Stimulated activated naive CD8-positive, alpha-beta T cell treated with anti-CD3 and anti-CD28 coated beads, Interleukin-15, Interleukin-2, amounts not matched to agents 100 ng/mL and 50 ng/mL, for 24 hours (primary cell): ENCODE measurements around the gene VSIR.

Experiments used
- H3K27ac Mint-ChIP-seq: one replicate; pipeline ENCODE4 v1.8.0; 2021; ENCODE audit warnings: mild to moderate bottlenecking, mixed read lengths
- H3K27me3 Mint-ChIP-seq: one replicate; pipeline ENCODE4 v1.8.0; 2021; ENCODE audit warnings: mixed read lengths
- H3K36me3 Mint-ChIP-seq: one replicate; pipeline ENCODE4 v1.8.0; 2021; ENCODE audit warnings: low read depth, mixed read lengths
- H3K4me1 Mint-ChIP-seq: one replicate; pipeline ENCODE4 v1.8.0; 2021; ENCODE audit warnings: low read depth, mixed read lengths
- H3K4me3 Mint-ChIP-seq: one replicate; pipeline ENCODE4 v1.8.0; 2021; ENCODE audit warnings: mild to moderate bottlenecking, mixed read lengths
- H3K9me3 Mint-ChIP-seq: one replicate; pipeline ENCODE4 v1.8.0; 2021; ENCODE audit warnings: mixed read lengths

Gene VSIR

GRCh38 chr10:71743089-71743838, 30.1 kb downstream of the VSIR start:
- H3K36me3 Mint-ChIP-seq = peaks cover 15% of the 10 kb centered on the region
- peak overlapping the region; percentile 23 for H3K4me3 Mint-ChIP-seq
- H3K9me3 Mint-ChIP-seq = no peaks in the 10 kb centered on the region
- peaks cover 100% of the 10 kb centered on the region for H3K4me1 Mint-ChIP-seq
- peak overlapping the region; percentile 99 for H3K27ac Mint-ChIP-seq
- H3K27me3 Mint-ChIP-seq = no peaks in the 10 kb centered on the region

- Mint-ChIP-seq H3K27ac (peak overlapping the region; percentile 99), H3K4me1 (peaks cover 100% of the 10 kb centered on the region), H3K27me3 (no peaks in the 10 kb centered on the region), H3K4me3 (peak overlapping the region; percentile 23), H3K36me3 (peaks cover 15% of the 10 kb centered on the region), H3K9me3 (no peaks in the 10 kb centered on the region)
Measured at GRCh38 chr10:71742301-71743088, 30.8 kb downstream of the VSIR start.

GRCh38 chr10:71741671-71742070, 31.6 kb downstream of the VSIR start:
- H3K4me3 Mint-ChIP-seq = no peak overlapping the region
- no peaks in the 10 kb centered on the region for H3K27me3 Mint-ChIP-seq
- no peaks in the 10 kb centered on the region for H3K9me3 Mint-ChIP-seq
- peaks cover 100% of the 10 kb centered on the region for H3K4me1 Mint-ChIP-seq
- peak overlapping the region; percentile 99 for H3K27ac Mint-ChIP-seq
- H3K36me3 Mint-ChIP-seq = peaks cover 15% of the 10 kb centered on the region

GRCh38 chr10:71741029-71741428, 32.3 kb downstream of the VSIR start:
- H3K4me1 Mint-ChIP-seq = peaks cover 100% of the 10 kb centered on the region
- H3K9me3 Mint-ChIP-seq = no peaks in the 10 kb centered on the region
- H3K27me3 Mint-ChIP-seq = no peaks in the 10 kb centered on the region
- peak overlapping the region; percentile 99 for H3K27ac Mint-ChIP-seq
- no peak overlapping the region for H3K4me3 Mint-ChIP-seq
- peaks cover 15% of the 10 kb centered on the region for H3K36me3 Mint-ChIP-seq

DNA sequence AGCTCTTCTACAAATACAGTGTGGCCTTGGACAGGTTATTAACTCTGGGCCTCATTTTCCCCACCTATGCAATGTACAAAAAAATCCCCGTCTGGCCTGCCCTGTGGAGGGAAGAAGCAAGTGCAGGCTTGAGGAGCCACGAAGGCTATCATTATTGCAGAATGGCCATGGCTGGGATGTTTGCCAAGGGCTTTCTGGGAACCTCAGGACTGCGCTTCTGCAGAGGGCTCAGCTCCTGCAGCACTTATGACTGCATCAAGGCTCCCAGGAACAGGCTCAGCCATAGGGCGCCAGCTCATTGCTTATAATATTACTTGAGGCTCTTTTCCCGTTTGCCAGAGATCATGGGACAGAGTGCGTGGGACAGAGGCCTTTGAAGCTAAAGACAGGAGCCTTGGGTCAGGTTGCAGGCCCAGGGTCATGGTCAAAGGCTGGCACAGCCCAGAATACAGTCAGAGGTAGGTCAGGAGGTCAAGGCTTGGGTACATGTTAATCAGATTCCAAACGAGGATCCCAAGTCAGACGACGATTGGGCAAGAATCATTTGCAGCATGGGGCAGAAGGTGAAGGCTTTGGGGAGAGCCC, 33.2 kb downstream of the VSIR start:
- Mint-ChIP-seq H3K4me1 (peaks cover 100% of the 10 kb centered on the region), H3K27ac (peak overlapping the region; percentile 99), H3K4me3 (no peak overlapping the region), H3K9me3 (no peaks in the 10 kb centered on the region), H3K27me3 (no peaks in the 10 kb centered on the region), H3K36me3 (peaks cover 15% of the 10 kb centered on the region)

DNA sequence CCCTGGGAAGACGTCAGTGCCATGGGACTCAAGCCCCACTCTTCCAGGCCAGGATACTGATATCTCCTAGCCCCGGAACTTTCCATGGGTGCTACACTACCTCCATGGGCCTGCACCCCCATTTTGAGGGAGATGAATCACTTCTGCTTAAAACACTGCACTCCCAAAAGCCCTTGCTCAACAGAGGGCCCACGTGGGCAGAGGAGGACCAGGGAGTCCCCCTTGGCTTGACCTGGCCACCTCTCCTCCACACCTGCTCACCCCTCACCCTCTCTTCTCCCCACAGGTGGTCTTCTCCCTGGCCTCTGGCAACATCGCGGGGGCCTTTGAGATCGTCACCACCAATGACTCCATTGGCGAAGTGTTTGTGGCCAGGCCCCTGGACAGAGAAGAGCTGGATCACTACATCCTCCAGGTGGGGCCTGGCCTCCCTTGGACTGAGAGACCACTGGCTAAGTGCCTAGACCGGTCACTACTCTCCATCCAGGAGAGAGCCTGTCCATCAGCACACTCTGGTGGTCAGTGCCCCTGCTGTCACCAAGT, 33.9 kb downstream of the VSIR start:
- H3K4me1 Mint-ChIP-seq = peaks cover 100% of the 10 kb centered on the region
- no peaks in the 10 kb centered on the region for H3K9me3 Mint-ChIP-seq
- no peak overlapping the region for H3K4me3 Mint-ChIP-seq
- H3K27ac Mint-ChIP-seq = peak overlapping the region; percentile 99
- H3K36me3 Mint-ChIP-seq = peaks cover 15% of the 10 kb centered on the region
- no peaks in the 10 kb centered on the region for H3K27me3 Mint-ChIP-seq

- no peaks in the 10 kb centered on the region for H3K27me3 Mint-ChIP-seq
- H3K36me3 Mint-ChIP-seq = peaks cover 9% of the 10 kb centered on the region
- peaks cover 98% of the 10 kb centered on the region for H3K4me1 Mint-ChIP-seq
- H3K9me3 Mint-ChIP-seq = no peaks in the 10 kb centered on the region
- H3K4me3 Mint-ChIP-seq = peak overlapping the region; percentile 48
- H3K27ac Mint-ChIP-seq = peak overlapping the region; percentile 99
Measured at GRCh38 chr10:71737834-71738197, 35.5 kb downstream of the VSIR start.

- Mint-ChIP-seq H3K9me3 (no peaks in the 10 kb centered on the region), H3K4me3 (peak overlapping the region; percentile 75), H3K27me3 (no peaks in the 10 kb centered on the region)
Measured at GRCh38 chr10:71737001-71737833, 36.1 kb downstream of the VSIR start.

GRCh38 chr10:71736570-71736952, 36.8 kb downstream of the VSIR start:
- Mint-ChIP-seq H3K27me3 (no peaks in the 10 kb centered on the region), H3K27ac (peak overlapping the region; percentile 99), H3K9me3 (no peaks in the 10 kb centered on the region), H3K4me1 (peaks cover 98% of the 10 kb centered on the region), H3K4me3 (peak overlapping the region; percentile 75), H3K36me3 (no peaks in the 10 kb centered on the region)

More at GRCh38 chr10:71737001-71737833, 36.1 kb downstream of the VSIR start:
- Mint-ChIP-seq H3K4me1 (peaks cover 98% of the 10 kb centered on the region), H3K27ac (peak overlapping the region; percentile 99), H3K36me3 (peaks cover 3% of the 10 kb centered on the region)

GRCh38 chr10:71735709-71736569, 37.4 kb downstream of the VSIR start:
- Mint-ChIP-seq H3K4me1 (peaks cover 98% of the 10 kb centered on the region), H3K36me3 (no peaks in the 10 kb centered on the region), H3K4me3 (peak overlapping the region; percentile 75), H3K27me3 (no peaks in the 10 kb centered on the region), H3K27ac (peak overlapping the region; percentile 99), H3K9me3 (no peaks in the 10 kb centered on the region)

DNA sequence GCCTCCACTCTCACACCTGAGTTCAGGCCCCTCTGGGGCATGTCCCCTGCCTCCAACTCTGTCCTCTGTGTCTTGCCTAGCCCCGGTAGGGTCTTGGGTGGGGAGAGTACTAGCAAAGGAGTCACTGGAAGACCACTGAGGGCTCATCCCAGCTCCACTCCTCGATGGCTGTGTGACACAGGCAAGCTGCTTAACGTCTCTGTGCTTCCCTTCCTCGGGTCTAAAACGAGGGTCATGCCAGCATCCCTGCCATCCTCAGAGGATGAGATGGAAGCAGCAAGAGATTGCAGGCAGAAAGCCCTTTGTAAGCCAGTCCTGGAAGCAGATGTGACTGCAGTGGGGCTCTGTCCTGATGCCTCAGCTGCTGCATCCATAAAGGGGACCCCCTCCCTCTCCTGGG, 38.5 kb downstream of the VSIR start:
- H3K4me3 Mint-ChIP-seq = peak overlapping the region; percentile 75
- H3K9me3 Mint-ChIP-seq = no peaks in the 10 kb centered on the region
- H3K27ac Mint-ChIP-seq = peak overlapping the region; percentile 99
- no peaks in the 10 kb centered on the region for H3K27me3 Mint-ChIP-seq
- no peaks in the 10 kb centered on the region for H3K36me3 Mint-ChIP-seq
- H3K4me1 Mint-ChIP-seq = peaks cover 98% of the 10 kb centered on the region

DNA sequence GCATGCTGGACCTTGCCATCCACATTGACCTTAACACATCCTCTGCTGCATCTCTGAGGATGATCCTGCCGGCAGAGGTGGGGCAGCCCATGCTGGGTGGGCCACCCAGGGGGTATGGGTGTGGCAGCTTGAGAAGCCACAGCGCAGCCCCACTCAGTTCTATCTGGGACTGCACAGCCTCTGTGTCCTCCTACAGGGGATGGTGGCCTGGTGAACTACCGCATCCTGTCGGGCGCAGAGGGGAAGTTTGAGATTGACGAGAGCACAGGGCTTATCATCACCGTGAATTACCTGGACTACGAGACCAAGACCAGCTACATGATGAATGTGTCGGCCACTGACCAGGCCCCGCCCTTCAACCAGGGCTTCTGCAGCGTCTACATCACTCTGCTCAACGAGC, 41.5 kb downstream of the VSIR start:
- peaks cover 98% of the 10 kb centered on the region for H3K4me1 Mint-ChIP-seq
- H3K4me3 Mint-ChIP-seq = no peak overlapping the region
- H3K27ac Mint-ChIP-seq = peak overlapping the region; percentile 99
- H3K27me3 Mint-ChIP-seq = no peaks in the 10 kb centered on the region
- H3K36me3 Mint-ChIP-seq = no peaks in the 10 kb centered on the region
- H3K9me3 Mint-ChIP-seq = no peaks in the 10 kb centered on the region

DNA sequence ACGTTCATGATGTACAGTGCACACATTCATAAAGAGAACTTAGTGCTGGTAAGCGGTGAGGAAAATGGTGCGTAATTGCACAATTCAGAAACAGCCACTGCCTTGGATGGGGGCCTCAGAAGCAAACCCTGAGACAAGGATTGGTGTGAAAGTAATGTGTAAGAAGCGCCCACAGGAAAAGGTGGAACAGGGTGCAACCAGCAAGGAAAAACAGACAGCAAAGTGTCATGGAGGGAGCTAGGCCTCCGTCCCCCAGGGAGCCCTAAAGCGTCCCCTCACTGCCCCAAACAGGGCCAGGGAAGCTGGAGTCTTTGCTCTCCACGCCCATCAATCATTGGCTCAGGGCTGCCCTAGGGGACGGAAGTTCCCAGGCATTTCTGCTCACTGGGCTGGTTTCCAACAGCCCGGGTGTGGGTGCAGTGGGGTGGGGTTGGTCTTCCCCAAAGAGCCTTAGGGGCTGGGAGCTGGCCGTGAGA, 44.1 kb downstream of the VSIR start:
- Mint-ChIP-seq H3K36me3 (no peaks in the 10 kb centered on the region), H3K9me3 (no peaks in the 10 kb centered on the region), H3K27ac (peak overlapping the region; percentile 99), H3K4me3 (peak overlapping the region; percentile 42), H3K27me3 (no peaks in the 10 kb centered on the region), H3K4me1 (peaks cover 98% of the 10 kb centered on the region)
